Stomach (tissue), 9 donors: ENCODE results near the gene PITPNB. TPM values are rescaled to one million over a fixed set of nuclear protein-coding genes. Genes with fewer than 3 reads are reported as not detected.

Experiments
- DNase-seq, 2 donors: peaks; one replicate each; pipeline versions ENCODE4 v3.0.0 to v3.0.0-alpha.2; 2013 to 2019
- H3K27ac ChIP-seq, 5 donors: fragments of 200-600 bp in 4 of 5; sonication (generic) in 4 of 5; one replicate each; pipeline ENCODE4 v1.5.1; 2013 to 2019; ENCODE audit warnings: mild to moderate bottlenecking in 1 of 5, moderate library complexity in 1 of 5
- H3K27me3 ChIP-seq, 3 donors: fragments of 200-600 bp; sonication (generic); one replicate each; pipeline ENCODE4 v1.5.1; 2017 to 2019; ENCODE audit warnings: mixed run types in 1 of 3
- H3K36me3 ChIP-seq, 4 donors: fragments of 200-600 bp; sonication (generic); 1 replicate in 3 of 4; 2 replicates in 1 of 4; pipeline ENCODE4 v1.5.1; 2016 to 2019
- H3K4me1 ChIP-seq, 4 donors: fragments of 200-600 bp; sonication (generic); one replicate each; pipeline ENCODE4 v1.5.1; 2016 to 2019
- H3K4me3 ChIP-seq, 4 donors: fragments of 200-600 bp; sonication (generic) in 3 of 4; one replicate each; pipeline ENCODE4 v1.5.1; 2016 to 2019; ENCODE audit warnings: mild to moderate bottlenecking in 1 of 4
- H3K9me3 ChIP-seq, 4 donors: fragments of 200-600 bp; sonication (generic); one replicate each; pipeline ENCODE4 v1.5.1; 2016 to 2019
- CTCF ChIP-seq, 7 experiments: fragments of 450-650 bp in 4 of 7; fragments of 200-600 bp in 3 of 7; sonication (generic) in 3 of 7; IDR thresholded peaks; one replicate each; pipeline ENCODE4 v1.5.1; 2016 to 2019; ENCODE audit warnings: antibody characterized with exemption in 7 of 7, control low read depth in 2 of 7, mild to moderate bottlenecking in 1 of 7
- EP300 ChIP-seq: sonication (generic); formaldehyde crosslinking; IDR thresholded peaks from one replicate; pipeline ENCODE4 v1.6.1; 2017; ENCODE audit warnings: antibody characterized with exemption
- POLR2A ChIP-seq, 4 donors: fragments of 450-650 bp; IDR thresholded peaks; one replicate each; pipeline ENCODE4 v1.6.1; 2016; ENCODE audit warnings: antibody characterized with exemption in 4 of 4, control low read depth in 2 of 4, mild to moderate bottlenecking in 1 of 4, moderate library complexity in 1 of 4
- POLR2AphosphoS5 ChIP-seq, 3 donors: sonication (generic); formaldehyde crosslinking; IDR thresholded peaks; one replicate each; pipeline ENCODE4 v1.6.1; 2016; ENCODE audit warnings: antibody characterized with exemption in 3 of 3
- WGBS, 5 donors: extraction: QIAGEN DNeasy Blood & Tissue Kit in 3 of 5; methylation state at CpG; one replicate each; pipeline versions ENCODE4 v1.1.5 to v1.1.7; 2013 to 2018; 5-methylcytosine and 5-hydroxymethylcytosine counted together
- intact Hi-C: fragments of 100-400 bp; cut with DNase I; formaldehyde crosslinking; loops from one replicate; pipeline ENCODE4 v1.15.1; 2023; ENCODE audit warnings: low total_unique reads
- polyA plus RNA-seq, 3 donors: library from polyadenylated mRNA; stranded (reverse); fragments of 200-250 nt; gene quantifications; one replicate each; pipeline ENCODE4 v1.2.3, GENCODE V29; 2013
- total RNA-seq, 5 donors: library from RNA; depleted of rRNA; stranded (reverse); fragments of >200 nt; gene quantifications; one replicate each; pipeline versions ENCODE4 v1.1.0 to v1.2.3, GENCODE V29; 2014 to 2016
- donor health status: healthy with polysubstance abuse.
- donor health status: Bipolar disorder and iron deficiency.
- donor health status: healthy.

Gene PITPNB
- total and polyA plus RNA-seq, 8 donors = 6.7 to 91.6 (median 29.9) TPM

GRCh38 chr22:27912101-27912500 is 7.0 kb downstream of the PITPNB start:
- intact Hi-C loops = no loop called here
- no peak for TF ChIP-seq POLR2AphosphoS5 (IDR thresholded peaks at IDR 0.05)
- no peak for TF ChIP-seq CTCF (IDR thresholded peaks at IDR 0.05)
- TF ChIP-seq EP300 = no peak
- TF ChIP-seq POLR2A (IDR thresholded peaks at IDR 0.05) = no peak
- no peak for DNase-seq

GRCh38 chr22:27911330-27911729 is 7.7 kb downstream of the PITPNB start:
- TF ChIP-seq EP300 = no peak
- H3K27ac ChIP-seq = no peak overlapping the region
- 89 to 93% (median 92%) methylated on average over 1 of the region's 1 CpG for WGBS, 5 donors
- H3K9me3 ChIP-seq = no peaks in the 10 kb centered on the region
- DNase-seq = no peak
- no peak overlapping the region for H3K4me3 ChIP-seq
- intact Hi-C loops = no loop called here
- peaks cover 0 to 46% (median 37%) of the 10 kb centered on the region in 4 donors for H3K36me3 ChIP-seq
- no peaks in the 10 kb centered on the region for H3K27me3 ChIP-seq
- peaks cover 24 to 52% (median 39%) of the 10 kb centered on the region in 4 donors for H3K4me1 ChIP-seq

More at GRCh38 chr22:27912101-27912500, 7.0 kb downstream of the PITPNB start:
- no peak overlapping the region for H3K27ac ChIP-seq
- no peaks in the 10 kb centered on the region for H3K27me3 ChIP-seq
- no peaks in the 10 kb centered on the region for H3K9me3 ChIP-seq
- H3K4me1 ChIP-seq = peaks cover 32 to 60% (median 47%) of the 10 kb centered on the region in 4 donors
- no peak overlapping the region for H3K4me3 ChIP-seq
- peaks cover 0 to 38% (median 30%) of the 10 kb centered on the region in 4 donors for H3K36me3 ChIP-seq

GRCh38 chr22:27906241-27906640 is 12.8 kb downstream of the PITPNB start:
- peak overlapping the region in 1 of 5 donors; percentile 17 for H3K27ac ChIP-seq
- H3K4me3 ChIP-seq = no peak overlapping the region
- H3K36me3 ChIP-seq = peaks cover 0 to 78% (median 73%) of the 10 kb centered on the region in 4 donors
- DNase-seq = no peak
- peaks cover 0 to 14% (median 5%) of the 10 kb centered on the region in 4 donors for H3K4me1 ChIP-seq
- TF ChIP-seq POLR2A (IDR thresholded peaks at IDR 0.05) (no peak), EP300 (no peak), CTCF (IDR thresholded peaks at IDR 0.05) (no peak), POLR2AphosphoS5 (IDR thresholded peaks at IDR 0.05) (no peak)
- H3K27me3 ChIP-seq = no peaks in the 10 kb centered on the region
- 46 to 72% (median 70%) methylated on average over 2 of the region's 2 CpGs for WGBS, 5 donors
- no peaks in the 10 kb centered on the region for H3K9me3 ChIP-seq
- intact Hi-C loops = no loop called here

- H3K4me3 ChIP-seq = no peak overlapping the region
- intact Hi-C loops = no loop called here
- H3K4me1 ChIP-seq = peaks cover 0 to 16% (median 6%) of the 10 kb centered on the region in 4 donors
- no peaks in the 10 kb centered on the region for H3K9me3 ChIP-seq
- TF ChIP-seq CTCF (IDR thresholded peaks at IDR 0.05) (no peak), POLR2A (IDR thresholded peaks at IDR 0.05) (no peak), POLR2AphosphoS5 (IDR thresholded peaks at IDR 0.05) (no peak), EP300 (no peak)
- peak overlapping the region in 1 of 5 donors; percentile 17 for H3K27ac ChIP-seq
- 77 to 97% (median 80%) methylated on average over 4 of the region's 4 CpGs for WGBS, 5 donors
- H3K36me3 ChIP-seq = peaks cover 0 to 82% (median 76%) of the 10 kb centered on the region in 4 donors
- no peaks in the 10 kb centered on the region for H3K27me3 ChIP-seq
- no peak for DNase-seq
These were observed 13.4 kb downstream of the PITPNB start for GRCh38 chr22:27905653-27906052.

GRCh38 chr22:27903805-27904473 is 15.1 kb downstream of the PITPNB start:
- 74 to 85% (median 80%) methylated on average over 3 of the region's 3 CpGs for WGBS, 5 donors
- H3K4me1 ChIP-seq = peaks cover 0 to 18% (median 6%) of the 10 kb centered on the region in 4 donors
- no peak overlapping the region for H3K27ac ChIP-seq
- intact Hi-C loops = no loop called here
- no peaks in the 10 kb centered on the region for H3K27me3 ChIP-seq
- no peak for DNase-seq
- H3K36me3 ChIP-seq = peaks cover 5 to 80% (median 71%) of the 10 kb centered on the region in 4 donors
- H3K4me3 ChIP-seq = no peak overlapping the region
- H3K9me3 ChIP-seq = no peaks in the 10 kb centered on the region
- TF ChIP-seq EP300 (no peak), POLR2AphosphoS5 (IDR thresholded peaks at IDR 0.05) (no peak), CTCF (IDR thresholded peaks at IDR 0.05) (no peak)
